GM19035 (cell line): ENCODE measurements around the gene GRAPL.
"Not testable (repeated sequence)": the region's sequence is repeated elsewhere in the genome, so short reads cannot be mapped to it uniquely, and the experiment has no call there.

Experiments
- ATAC-seq: cut with Tn5 transposase; IDR thresholded peaks from one replicate; pipeline ENCODE4 v1.9.1; 2021; ENCODE audit not compliant: unreplicated experiment

The GRAPL gene

DNA sequence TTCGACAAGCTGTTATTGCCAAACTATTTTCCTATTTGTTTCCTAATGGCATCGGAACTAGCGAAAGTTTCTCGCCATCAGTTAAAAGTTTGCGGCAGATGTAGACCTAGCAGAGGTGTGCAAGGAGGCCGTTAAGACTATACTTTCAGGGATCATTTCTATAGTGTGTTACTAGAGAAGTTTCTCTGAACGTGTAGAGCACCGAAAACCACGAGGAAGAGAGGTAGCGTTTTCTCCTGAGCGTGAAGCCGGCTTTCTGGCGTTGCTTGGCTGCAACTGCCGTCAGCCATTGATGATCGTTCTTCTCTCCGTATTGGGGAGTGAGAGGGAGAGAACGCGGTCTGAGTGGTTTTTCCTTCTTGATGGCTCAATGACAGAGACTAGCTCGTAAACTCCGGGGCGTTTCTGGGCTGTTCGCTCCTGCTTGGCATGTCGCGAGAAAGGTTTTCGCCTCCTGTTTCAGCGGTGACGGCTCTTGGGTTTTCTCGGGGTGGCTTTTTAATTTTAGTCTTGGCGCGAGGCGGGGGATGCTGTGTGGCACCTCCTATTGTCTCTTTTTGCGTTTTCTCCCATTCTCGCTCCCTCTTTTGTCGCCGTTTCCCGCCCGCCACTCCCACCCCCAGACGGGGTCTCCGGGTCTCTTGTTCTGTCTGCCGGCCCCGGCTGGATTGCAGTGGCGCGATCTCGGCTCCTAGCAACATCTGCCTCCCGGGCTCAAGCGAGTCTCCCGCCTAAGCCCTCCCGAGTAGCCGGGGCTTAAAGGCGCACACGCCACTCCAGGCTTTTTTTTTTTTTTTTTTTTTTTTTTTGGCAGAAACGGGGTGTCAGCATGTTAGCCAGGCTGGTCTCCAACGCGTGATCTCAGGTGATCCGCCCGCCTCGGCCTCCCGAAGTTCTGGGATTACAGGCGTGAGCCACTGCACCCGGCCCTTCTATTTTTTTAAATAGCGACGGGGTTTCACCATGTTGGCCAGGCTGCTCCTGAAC lies 60.8 kb downstream of the GRAPL start:
- ATAC-seq = not testable (repeated sequence)

DNA sequence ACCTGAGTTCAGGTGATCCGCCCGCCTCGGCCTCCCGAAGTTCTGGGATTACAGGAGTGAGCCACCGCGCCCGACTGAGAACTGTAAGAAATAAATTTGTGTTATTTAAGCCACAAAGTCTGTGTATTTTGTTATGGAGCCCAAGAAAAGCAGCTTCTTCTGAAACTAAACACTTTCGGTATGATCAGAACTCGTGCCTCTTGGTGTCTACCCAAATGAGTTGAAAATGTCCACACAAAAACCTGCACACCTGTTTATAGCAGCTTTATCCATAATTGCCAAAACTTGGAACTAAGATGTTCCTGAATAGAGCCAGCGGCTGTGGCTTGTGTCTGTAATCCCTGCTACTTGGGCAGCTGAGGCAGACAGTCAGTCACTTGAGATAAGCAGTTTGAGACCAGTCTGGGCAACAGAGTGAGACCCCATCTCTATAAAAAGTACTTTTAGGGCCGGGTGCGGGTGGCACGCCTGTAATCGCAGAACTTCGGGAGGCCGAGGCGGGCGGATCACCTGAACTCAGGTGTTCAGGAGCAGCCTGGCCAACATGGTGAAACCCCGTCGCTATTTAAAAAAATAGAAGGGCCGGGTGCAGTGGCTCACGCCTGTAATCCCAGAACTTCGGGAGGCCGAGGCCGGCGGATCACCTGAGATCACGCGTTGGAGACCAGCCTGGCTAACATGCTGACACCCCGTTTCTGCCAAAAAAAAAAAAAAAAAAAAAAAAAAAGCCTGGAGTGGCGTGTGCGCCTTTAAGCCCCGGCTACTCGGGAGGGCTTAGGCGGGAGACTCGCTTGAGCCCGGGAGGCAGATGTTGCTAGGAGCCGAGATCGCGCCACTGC lies 61.7 kb downstream of the GRAPL start:
- ATAC-seq = peak; percentile 70

DNA sequence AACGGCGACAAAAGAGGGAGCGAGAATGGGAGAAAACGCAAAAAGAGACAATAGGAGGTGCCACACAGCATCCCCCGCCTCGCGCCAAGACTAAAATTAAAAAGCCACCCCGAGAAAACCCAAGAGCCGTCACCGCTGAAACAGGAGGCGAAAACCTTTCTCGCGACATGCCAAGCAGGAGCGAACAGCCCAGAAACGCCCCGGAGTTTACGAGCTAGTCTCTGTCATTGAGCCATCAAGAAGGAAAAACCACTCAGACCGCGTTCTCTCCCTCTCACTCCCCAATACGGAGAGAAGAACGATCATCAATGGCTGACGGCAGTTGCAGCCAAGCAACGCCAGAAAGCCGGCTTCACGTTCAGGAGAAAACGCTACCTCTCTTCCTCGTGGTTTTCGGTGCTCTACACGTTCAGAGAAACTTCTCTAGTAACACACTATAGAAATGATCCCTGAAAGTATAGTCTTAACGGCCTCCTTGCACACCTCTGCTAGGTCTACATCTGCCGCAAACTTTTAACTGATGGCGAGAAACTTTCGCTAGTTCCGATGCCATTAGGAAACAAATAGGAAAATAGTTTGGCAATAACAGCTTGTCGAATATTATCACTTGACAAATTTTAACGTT lies 62.5 kb downstream of the GRAPL start:
- not testable (repeated sequence) for ATAC-seq

DNA sequence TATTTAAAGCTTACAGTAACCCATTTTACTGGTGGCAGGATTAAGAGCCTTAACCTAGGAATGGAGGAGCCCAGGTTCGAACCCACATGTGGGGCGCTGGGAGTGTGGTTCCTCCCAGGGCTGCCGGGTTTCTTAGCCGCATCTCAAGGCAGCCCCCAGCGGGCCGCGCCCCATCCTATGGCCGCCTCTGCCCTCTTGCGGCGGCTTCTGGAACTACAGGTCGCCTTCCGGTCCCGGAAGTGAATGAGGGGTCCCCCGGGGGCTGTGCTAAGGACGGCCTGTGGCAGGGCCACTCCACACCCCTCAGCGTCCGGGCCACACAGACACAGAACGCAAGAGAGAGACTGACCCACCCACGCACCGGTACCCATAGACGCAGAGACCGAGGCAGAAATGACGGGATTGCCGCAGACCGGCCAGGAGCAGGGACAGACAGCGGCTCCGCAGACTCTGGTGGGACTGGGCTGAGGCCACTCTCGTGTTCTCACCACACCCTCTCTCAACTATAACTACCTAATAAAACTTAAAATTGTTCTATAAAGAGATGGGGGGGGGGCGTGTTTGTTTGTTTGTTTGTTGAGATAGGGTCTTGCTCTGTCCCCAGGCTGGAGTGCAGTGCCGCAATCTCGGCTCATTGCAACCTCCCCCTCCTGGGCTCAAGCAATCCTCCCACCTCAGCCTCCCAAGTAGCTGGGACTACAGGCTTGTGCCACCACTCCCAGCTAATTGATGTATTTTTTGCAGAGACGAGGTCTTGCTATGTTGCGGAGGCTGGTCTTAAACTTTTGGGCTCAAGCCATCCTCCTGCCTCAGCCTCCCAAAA lies 69.2 kb downstream of the GRAPL start:
- ATAC-seq = peak; percentile 55

DNA sequence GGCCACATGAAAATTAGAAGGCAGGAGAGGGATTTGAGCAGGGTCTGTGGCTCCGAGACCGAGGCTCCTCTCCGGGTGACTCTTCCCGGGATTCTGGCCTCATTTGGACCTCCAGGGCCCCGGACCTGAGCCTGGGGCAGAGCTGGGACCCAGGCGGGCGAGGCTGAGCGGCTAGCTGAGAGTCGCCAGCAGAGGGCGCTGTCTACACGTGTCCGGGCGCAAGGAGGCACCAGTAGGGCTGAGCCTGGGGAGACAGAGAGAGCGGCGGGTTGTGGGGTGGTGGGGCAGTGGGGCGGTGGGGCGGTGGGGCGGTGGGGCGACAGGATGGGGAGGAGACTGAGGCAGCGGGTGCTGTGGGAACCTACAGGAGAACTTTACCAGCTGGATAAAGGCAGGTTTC lies 75.1 kb downstream of the GRAPL start:
- not testable (repeated sequence) for ATAC-seq

DNA sequence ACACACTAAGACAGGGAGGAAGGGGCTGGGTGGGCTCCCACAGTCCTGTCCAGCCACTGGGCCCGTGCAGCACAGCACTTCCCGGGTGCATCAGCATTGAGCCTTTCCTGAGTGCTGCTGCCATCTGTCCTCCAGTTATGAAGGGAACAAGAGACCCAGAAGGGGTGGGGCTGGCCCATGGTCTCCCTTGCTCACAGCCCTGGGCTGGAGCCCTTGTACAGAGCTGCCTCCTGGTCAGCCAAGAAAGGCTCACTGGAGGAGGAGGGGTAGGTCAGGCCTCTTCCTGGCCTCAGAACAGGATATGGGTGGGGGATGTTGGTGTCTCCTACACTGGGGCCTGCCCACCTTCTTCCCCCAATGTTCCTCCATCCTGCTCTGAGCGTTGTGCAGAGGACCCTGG lies 76.0 kb downstream of the GRAPL start:
- ATAC-seq = not testable (repeated sequence)
